Neural crest cell (in vitro differentiated cells): ENCODE data around the gene PORCN. TPM values are rescaled to one million over a fixed set of nuclear protein-coding genes. Genes with fewer than 3 reads are reported as not detected.
A peak's percentile ranks its signal among the peaks of the same experiment; 100 is the strongest.

Experiments
- DNase-seq: peaks from one replicate; pipeline ENCODE4 v3.0.0; 2021; ENCODE audit warnings: low read depth, mixed read lengths, low spot score
- H3K27ac Mint-ChIP-seq: one replicate; pipeline ENCODE4 v1.8.0; 2021; ENCODE audit warnings: mild to moderate bottlenecking, mixed read lengths; ENCODE audit not compliant: unreplicated experiment
- H3K27me3 Mint-ChIP-seq: 2 replicates; pipeline ENCODE4 v1.8.0; 2021; ENCODE audit warnings: low read depth, mild to moderate bottlenecking, mixed read lengths
- H3K36me3 Mint-ChIP-seq: 2 replicates; pipeline ENCODE4 v1.8.0; 2021; ENCODE audit warnings: low read depth, mild to moderate bottlenecking, mixed read lengths
- H3K4me1 Mint-ChIP-seq: 2 replicates; pipeline ENCODE4 v1.8.0; 2021; ENCODE audit warnings: mixed read lengths
- H3K4me3 Mint-ChIP-seq: one replicate; pipeline ENCODE4 v1.8.0; 2021; ENCODE audit warnings: mild to moderate bottlenecking, mixed read lengths
- H3K9me3 Mint-ChIP-seq: 2 replicates; pipeline ENCODE4 v1.8.0; 2021; ENCODE audit warnings: mixed read lengths
- total RNA-seq: library from RNA; stranded (reverse); gene quantifications from 2 replicates; pipeline ENCODE4 v1.2.1, GENCODE V29; 2021
- TF ChIP-seq, protein P1 (sequence below): fragments of 200-600 bp; sonication (generic); conservative IDR thresholded peaks from 2 replicates; pipeline ENCODE4 v1.5.0; 2021; ENCODE audit warnings: antibody characterized with exemption, mild to moderate bottlenecking

PORCN gene
- total RNA-seq, 1 donor from 2014 or later, result 13.0 TPM

DNA sequence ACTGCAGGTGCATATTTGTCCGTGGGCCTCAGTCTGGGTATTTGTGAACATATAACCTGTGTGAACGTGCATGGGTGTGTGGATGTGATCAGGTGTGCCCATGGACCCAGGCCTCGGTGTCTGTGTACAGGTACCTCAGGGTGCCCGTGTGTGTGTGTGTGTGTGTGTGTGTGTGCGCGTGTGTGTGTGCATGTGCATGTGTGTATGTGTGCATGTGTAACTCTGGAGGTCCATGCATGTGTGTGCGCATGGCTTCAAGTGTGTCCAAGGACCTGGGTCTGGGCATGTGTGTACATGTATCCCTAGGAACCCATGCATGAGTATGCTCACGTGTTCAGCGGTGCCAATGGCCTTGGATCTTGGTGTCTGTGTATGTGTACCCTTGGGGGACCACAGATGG, 17.0 kb upstream of the PORCN start:
- Mint-ChIP-seq H3K36me3 (no peaks in the 10 kb centered on the region), H3K4me1 (peaks cover 3% of the 10 kb centered on the region), H3K27me3 (no peaks in the 10 kb centered on the region), H3K27ac (no peak overlapping the region), H3K4me3 (no peak overlapping the region), H3K9me3 (no peaks in the 10 kb centered on the region)
- no peak for DNase-seq
- TF ChIP-seq, protein P1, sequence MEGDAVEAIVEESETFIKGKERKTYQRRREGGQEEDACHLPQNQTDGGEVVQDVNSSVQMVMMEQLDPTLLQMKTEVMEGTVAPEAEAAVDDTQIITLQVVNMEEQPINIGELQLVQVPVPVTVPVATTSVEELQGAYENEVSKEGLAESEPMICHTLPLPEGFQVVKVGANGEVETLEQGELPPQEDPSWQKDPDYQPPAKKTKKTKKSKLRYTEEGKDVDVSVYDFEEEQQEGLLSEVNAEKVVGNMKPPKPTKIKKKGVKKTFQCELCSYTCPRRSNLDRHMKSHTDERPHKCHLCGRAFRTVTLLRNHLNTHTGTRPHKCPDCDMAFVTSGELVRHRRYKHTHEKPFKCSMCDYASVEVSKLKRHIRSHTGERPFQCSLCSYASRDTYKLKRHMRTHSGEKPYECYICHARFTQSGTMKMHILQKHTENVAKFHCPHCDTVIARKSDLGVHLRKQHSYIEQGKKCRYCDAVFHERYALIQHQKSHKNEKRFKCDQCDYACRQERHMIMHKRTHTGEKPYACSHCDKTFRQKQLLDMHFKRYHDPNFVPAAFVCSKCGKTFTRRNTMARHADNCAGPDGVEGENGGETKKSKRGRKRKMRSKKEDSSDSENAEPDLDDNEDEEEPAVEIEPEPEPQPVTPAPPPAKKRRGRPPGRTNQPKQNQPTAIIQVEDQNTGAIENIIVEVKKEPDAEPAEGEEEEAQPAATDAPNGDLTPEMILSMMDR, result no peak

DNA sequence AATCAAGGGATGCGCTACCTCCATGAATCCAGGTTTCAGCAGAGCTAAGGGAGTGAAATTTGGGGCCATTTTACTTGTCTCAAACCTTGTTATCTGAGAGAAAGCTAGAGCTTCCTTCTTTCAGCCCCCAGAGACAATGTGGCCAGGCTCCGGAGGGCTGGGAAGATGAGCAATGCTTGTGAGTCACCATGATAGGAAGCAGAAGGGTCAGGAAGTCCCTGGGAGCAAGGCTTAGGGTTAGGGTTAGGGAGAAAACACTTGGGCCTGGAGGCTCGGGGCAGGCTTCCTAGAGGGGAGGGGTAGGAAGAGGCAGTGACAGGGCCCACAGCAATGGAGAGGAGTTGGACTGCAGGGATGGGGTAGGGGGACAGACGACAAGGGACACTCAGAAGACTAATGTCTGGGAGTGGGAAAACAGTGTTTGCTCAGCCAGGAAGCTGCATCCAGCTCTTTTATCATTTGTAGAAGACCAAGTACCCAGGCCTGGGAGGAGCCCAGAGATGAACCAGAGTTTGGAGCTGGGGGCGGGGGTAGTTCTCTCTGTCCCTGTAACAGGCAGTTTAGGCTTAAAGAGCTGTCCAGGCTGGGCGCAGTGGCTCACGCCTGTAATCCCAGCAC, 16.4 kb upstream of the PORCN start:
- no peak for DNase-seq
- H3K36me3 Mint-ChIP-seq, result no peaks in the 10 kb centered on the region
- H3K27ac Mint-ChIP-seq, result no peak overlapping the region
- no peaks in the 10 kb centered on the region for H3K27me3 Mint-ChIP-seq
- TF ChIP-seq, protein P1, result no peak
- H3K4me3 Mint-ChIP-seq, result no peak overlapping the region
- H3K9me3 Mint-ChIP-seq, result no peaks in the 10 kb centered on the region
- peaks cover 3% of the 10 kb centered on the region for H3K4me1 Mint-ChIP-seq

DNA sequence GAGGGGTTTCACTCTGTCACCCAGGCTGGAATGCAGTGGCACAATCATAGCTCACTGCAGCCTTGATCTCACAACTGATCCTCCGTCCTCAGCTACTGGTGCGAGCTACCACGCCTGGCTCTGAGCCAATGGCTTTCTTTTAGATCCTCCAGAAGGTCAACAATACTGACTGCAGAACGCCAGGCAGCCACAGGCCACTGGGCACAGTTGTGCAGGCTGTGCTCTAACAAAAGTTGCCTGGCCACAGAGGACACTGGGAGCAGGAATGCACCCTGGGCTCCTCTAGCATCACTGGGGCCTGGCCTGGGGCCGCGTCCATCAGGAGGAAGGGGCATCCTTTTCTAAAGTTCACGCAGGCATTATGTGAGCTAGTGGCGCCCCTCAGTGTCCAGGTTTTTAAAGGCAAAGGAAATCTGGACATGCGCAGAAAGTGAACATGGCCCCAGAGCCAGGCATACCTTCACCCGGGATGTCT, 14.9 kb upstream of the PORCN start:
- H3K9me3 Mint-ChIP-seq, result no peaks in the 10 kb centered on the region
- H3K27ac Mint-ChIP-seq, result no peak overlapping the region
- no peaks in the 10 kb centered on the region for H3K36me3 Mint-ChIP-seq
- no peaks in the 10 kb centered on the region for H3K27me3 Mint-ChIP-seq
- no peak overlapping the region for H3K4me3 Mint-ChIP-seq
- DNase-seq, result peak; percentile 40
- H3K4me1 Mint-ChIP-seq, result peaks cover 3% of the 10 kb centered on the region
- TF ChIP-seq, protein P1, result peak; percentile 56

DNA sequence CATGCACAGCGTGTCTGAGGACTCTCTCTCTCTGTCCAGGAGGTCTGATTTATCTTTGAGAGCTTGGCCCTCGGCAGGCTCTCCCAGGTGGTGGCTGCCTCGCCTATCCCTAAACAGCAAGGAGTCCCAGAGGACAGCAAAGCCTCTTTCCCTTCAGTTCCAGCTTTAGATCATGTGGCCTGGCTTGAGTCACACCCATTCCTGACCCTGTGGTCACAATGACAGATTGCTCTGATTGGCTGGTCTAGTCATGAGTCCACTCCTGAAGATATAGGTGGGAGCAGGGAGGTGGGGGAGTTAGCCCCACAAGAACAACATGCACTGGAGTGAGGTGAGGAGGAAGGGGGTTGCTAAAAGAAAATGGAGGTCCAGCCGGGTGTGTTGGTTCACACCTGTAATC, 12.1 kb upstream of the PORCN start:
- no peaks in the 10 kb centered on the region for H3K27me3 Mint-ChIP-seq
- H3K36me3 Mint-ChIP-seq, result no peaks in the 10 kb centered on the region
- TF ChIP-seq, protein P1, result no peak
- H3K27ac Mint-ChIP-seq, result no peak overlapping the region
- no peaks in the 10 kb centered on the region for H3K9me3 Mint-ChIP-seq
- H3K4me1 Mint-ChIP-seq, result peaks cover 3% of the 10 kb centered on the region
- H3K4me3 Mint-ChIP-seq, result no peak overlapping the region
- DNase-seq, result no peak

DNA sequence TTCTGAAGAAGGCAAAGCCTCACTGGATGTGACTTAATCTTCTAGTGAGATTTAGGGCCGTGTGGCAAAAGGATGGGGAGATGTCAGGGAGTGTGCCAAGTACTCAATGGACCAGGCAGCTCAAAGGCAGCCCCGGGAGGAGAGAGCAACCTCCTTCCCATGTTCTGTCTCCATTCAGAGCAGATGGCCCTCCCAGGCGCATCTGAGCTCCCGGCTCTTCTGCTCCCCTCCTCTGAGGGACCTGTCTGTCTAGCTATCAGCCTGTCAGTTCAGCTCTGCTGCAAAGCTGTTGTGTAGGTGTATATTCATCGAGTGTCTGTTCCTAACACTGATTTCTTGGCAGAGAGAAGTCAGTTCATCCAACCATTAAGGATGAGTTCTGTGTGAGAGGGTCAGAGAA, 10.9 kb upstream of the PORCN start:
- H3K9me3 Mint-ChIP-seq, result no peaks in the 10 kb centered on the region
- TF ChIP-seq, protein P1, result no peak
- H3K4me3 Mint-ChIP-seq, result no peak overlapping the region
- DNase-seq, result no peak
- H3K36me3 Mint-ChIP-seq, result no peaks in the 10 kb centered on the region
- H3K4me1 Mint-ChIP-seq, result peaks cover 3% of the 10 kb centered on the region
- no peak overlapping the region for H3K27ac Mint-ChIP-seq
- no peaks in the 10 kb centered on the region for H3K27me3 Mint-ChIP-seq
